IPS-20b (cell line): ENCODE data around the gene NEK10.

Experiments
- H3K27ac ChIP-seq: one replicate; pipeline ENCODE4 v1.5.1; 2013; ENCODE audit warnings: low read length
- H3K27me3 ChIP-seq: 2 replicates; pipeline ENCODE4 v1.6.1; 2013; ENCODE audit warnings: mild to moderate bottlenecking, low read length, inconsistent platforms; ENCODE audit not compliant: insufficient read depth
- H3K36me3 ChIP-seq: 2 replicates; pipeline ENCODE4 v1.6.1; 2013; ENCODE audit warnings: low read depth, mild to moderate bottlenecking, inconsistent platforms, low read length, moderate library complexity; ENCODE audit not compliant: insufficient read depth
- H3K4me1 ChIP-seq: 2 replicates; pipeline ENCODE4 v1.6.1; 2013; ENCODE audit warnings: mild to moderate bottlenecking, control low read depth, inconsistent platforms, low read length, moderate library complexity; ENCODE audit not compliant: insufficient read depth
- H3K4me3 ChIP-seq: 2 replicates; pipeline ENCODE4 v1.5.1; 2013; ENCODE audit warnings: mild to moderate bottlenecking, low read length, inconsistent platforms
- H3K9ac ChIP-seq: 2 replicates; pipeline ENCODE4 v1.6.1; 2013; ENCODE audit warnings: low read depth, mild to moderate bottlenecking, inconsistent platforms, low read length, moderate library complexity
- H3K9me3 ChIP-seq: 2 replicates; pipeline ENCODE4 v1.6.1; 2013; ENCODE audit warnings: mild to moderate bottlenecking, low read depth, low read length, inconsistent platforms; ENCODE audit not compliant: insufficient read depth

Gene NEK10

GRCh38 chr3:27105904-27106303 lies 263.3 kb downstream of the NEK10 start:
- peaks cover 37% of the 10 kb centered on the region for H3K4me1 ChIP-seq
- no peak overlapping the region for H3K4me3 ChIP-seq
- no peak overlapping the region for H3K27ac ChIP-seq
- H3K9ac ChIP-seq = no peak overlapping the region
- no peaks in the 10 kb centered on the region for H3K9me3 ChIP-seq
- no peaks in the 10 kb centered on the region for H3K36me3 ChIP-seq
- no peaks in the 10 kb centered on the region for H3K27me3 ChIP-seq

GRCh38 chr3:27097182-27097581 lies 272.0 kb downstream of the NEK10 start:
- no peaks in the 10 kb centered on the region for H3K4me1 ChIP-seq
- H3K36me3 ChIP-seq = no peaks in the 10 kb centered on the region
- no peaks in the 10 kb centered on the region for H3K27me3 ChIP-seq
- no peak overlapping the region for H3K9ac ChIP-seq
- no peak overlapping the region for H3K4me3 ChIP-seq
- no peak overlapping the region for H3K27ac ChIP-seq
- H3K9me3 ChIP-seq = no peaks in the 10 kb centered on the region

- H3K4me1 ChIP-seq = no peaks in the 10 kb centered on the region
- no peak overlapping the region for H3K4me3 ChIP-seq
Observed at GRCh38 chr3:27095553-27096222, 273.5 kb downstream of the NEK10 start.

GRCh38 chr3:27094721-27095120 lies 274.5 kb downstream of the NEK10 start:
- H3K27ac ChIP-seq = no peak overlapping the region

More at GRCh38 chr3:27095553-27096222, 273.5 kb downstream of the NEK10 start:
- H3K27me3 ChIP-seq = no peaks in the 10 kb centered on the region
- no peaks in the 10 kb centered on the region for H3K9me3 ChIP-seq
- no peaks in the 10 kb centered on the region for H3K36me3 ChIP-seq
- no peak overlapping the region for H3K27ac ChIP-seq
- no peak overlapping the region for H3K9ac ChIP-seq

GRCh38 chr3:27093771-27094170 lies 275.4 kb downstream of the NEK10 start:
- peaks cover 3% of the 10 kb centered on the region; the same call in 1 of the 2 replicates for H3K4me1 ChIP-seq

More at GRCh38 chr3:27094721-27095120, 274.5 kb downstream of the NEK10 start:
- Histone ChIP-seq H3K4me1 (peaks cover 3% of the 10 kb centered on the region; the same call in 1 of the 2 replicates), H3K9me3 (no peaks in the 10 kb centered on the region), H3K9ac (no peak overlapping the region), H3K4me3 (no peak overlapping the region), H3K36me3 (no peaks in the 10 kb centered on the region), H3K27me3 (no peaks in the 10 kb centered on the region)

GRCh38 chr3:27090275-27091041 lies 278.7 kb downstream of the NEK10 start:
- Histone ChIP-seq H3K4me1 (peaks cover 3% of the 10 kb centered on the region; the same call in 1 of the 2 replicates), H3K9me3 (no peaks in the 10 kb centered on the region), H3K4me3 (no peak overlapping the region), H3K9ac (no peak overlapping the region), H3K36me3 (no peaks in the 10 kb centered on the region), H3K27me3 (no peaks in the 10 kb centered on the region), H3K27ac (no peak overlapping the region)

More at GRCh38 chr3:27093771-27094170, 275.4 kb downstream of the NEK10 start:
- H3K9me3 ChIP-seq = no peaks in the 10 kb centered on the region
- no peak overlapping the region for H3K27ac ChIP-seq
- no peaks in the 10 kb centered on the region for H3K36me3 ChIP-seq
- no peaks in the 10 kb centered on the region for H3K27me3 ChIP-seq
- H3K4me3 ChIP-seq = no peak overlapping the region
- no peak overlapping the region for H3K9ac ChIP-seq

GRCh38 chr3:27089645-27090044 lies 279.5 kb downstream of the NEK10 start:
- Histone ChIP-seq H3K36me3 (no peaks in the 10 kb centered on the region), H3K27ac (no peak overlapping the region), H3K4me3 (no peak overlapping the region), H3K4me1 (peaks cover 3% of the 10 kb centered on the region; the same call in 1 of the 2 replicates), H3K27me3 (no peaks in the 10 kb centered on the region), H3K9ac (no peak overlapping the region), H3K9me3 (no peaks in the 10 kb centered on the region)

GRCh38 chr3:27089068-27089467 lies 280.1 kb downstream of the NEK10 start:
- H3K4me1 ChIP-seq = peaks cover 3% of the 10 kb centered on the region; the same call in 1 of the 2 replicates
- H3K9me3 ChIP-seq = no peaks in the 10 kb centered on the region
- no peak overlapping the region for H3K9ac ChIP-seq
- H3K27ac ChIP-seq = no peak overlapping the region
- no peaks in the 10 kb centered on the region for H3K36me3 ChIP-seq
- no peaks in the 10 kb centered on the region for H3K27me3 ChIP-seq
- no peak overlapping the region for H3K4me3 ChIP-seq

- Histone ChIP-seq H3K27me3 (no peaks in the 10 kb centered on the region), H3K9me3 (no peaks in the 10 kb centered on the region), H3K27ac (no peak overlapping the region), H3K4me3 (no peak overlapping the region), H3K4me1 (peaks cover 3% of the 10 kb centered on the region; the same call in 1 of the 2 replicates), H3K9ac (no peak overlapping the region), H3K36me3 (no peaks in the 10 kb centered on the region)
Observed at GRCh38 chr3:27085829-27086730, 283.1 kb downstream of the NEK10 start.

- Histone ChIP-seq H3K27ac (no peak overlapping the region), H3K27me3 (no peaks in the 10 kb centered on the region), H3K9me3 (no peaks in the 10 kb centered on the region), H3K9ac (no peak overlapping the region), H3K4me1 (peaks cover 17% of the 10 kb centered on the region), H3K4me3 (no peak overlapping the region), H3K36me3 (no peaks in the 10 kb centered on the region)
Observed at GRCh38 chr3:27081992-27082607, 287.1 kb downstream of the NEK10 start.

GRCh38 chr3:27081566-27081965 lies 287.6 kb downstream of the NEK10 start:
- Histone ChIP-seq H3K9ac (no peak overlapping the region), H3K36me3 (no peaks in the 10 kb centered on the region), H3K4me1 (peaks cover 18% of the 10 kb centered on the region), H3K27me3 (no peaks in the 10 kb centered on the region), H3K4me3 (no peak overlapping the region), H3K9me3 (no peaks in the 10 kb centered on the region), H3K27ac (no peak overlapping the region)
